ENCODE measurements around the gene MKNK2. TPM values are rescaled to one million over a fixed set of nuclear protein-coding genes. Genes with fewer than 3 reads are reported as not detected.

The MKNK2 gene
- polyA plus RNA-seq, 1 experiment: 31.1 TPM

GRCh38 chr19:2039959-2040646 is 10.9 kb downstream of the MKNK2 start:
- ChIA-PET POLR2A (no interaction called here), CTCF (interaction anchor here (0.6 to 1.1 kb wide), 2 partner anchors 31 to 111 kb away, joined by 3 read pairs; no protein-coding TSS in a partner anchor)
- Histone ChIP-seq H3K27ac (ENCODE audit: low read depth, low read length) (no peak overlapping the region), H3K9me3 (ENCODE audit: control insufficient read depth, insufficient read depth, low read length) (peaks cover 10% of the 10 kb centered on the region), H3K4me3 (ENCODE audit: low read depth, low read length) (no peak overlapping the region), H3K27me3 (ENCODE audit: control insufficient read depth, insufficient read depth, low read length) (no peaks in the 10 kb centered on the region)
- no peak for TF ChIP-seq CTCF (IDR thresholded peaks at IDR 0.05; ENCODE audit: low read depth, low read length)
- DNase-seq (ENCODE audit: low read depth, low spot score): no peak

GRCh38 chr19:2039089-2039958 is 11.7 kb downstream of the MKNK2 start:
- DNase-seq (ENCODE audit: low read depth, low spot score): no peak
- ChIA-PET POLR2A (interaction anchor here (0.8 kb wide), 1 partner anchor 12 kb away, joined by 3 read pairs; the partner anchor contains the start of gene MKNK2), CTCF (interaction anchor here (0.6 to 1.1 kb wide), 2 partner anchors 31 to 110 kb away, joined by 3 read pairs; no protein-coding TSS in a partner anchor)
- peaks cover 16% of the 10 kb centered on the region for H3K9me3 ChIP-seq (ENCODE audit: control insufficient read depth, insufficient read depth, low read length)
- TF ChIP-seq CTCF (IDR thresholded peaks at IDR 0.05; ENCODE audit: low read depth, low read length): no peak
- H3K4me3 ChIP-seq (ENCODE audit: low read depth, low read length): no peak overlapping the region
- H3K27me3 ChIP-seq (ENCODE audit: control insufficient read depth, insufficient read depth, low read length): no peaks in the 10 kb centered on the region
- H3K27ac ChIP-seq (ENCODE audit: low read depth, low read length): no peak overlapping the region

- Histone ChIP-seq H3K4me3 (ENCODE audit: low read depth, low read length) (no peak overlapping the region), H3K27me3 (ENCODE audit: control insufficient read depth, insufficient read depth, low read length) (no peaks in the 10 kb centered on the region), H3K9me3 (ENCODE audit: control insufficient read depth, insufficient read depth, low read length) (peaks cover 16% of the 10 kb centered on the region), H3K27ac (ENCODE audit: low read depth, low read length) (no peak overlapping the region)
- no peak for TF ChIP-seq CTCF (IDR thresholded peaks at IDR 0.05; ENCODE audit: low read depth, low read length)
- POLR2A ChIA-PET: interaction anchor here (0.8 kb wide), 1 partner anchor 13 kb away, joined by 3 read pairs; the partner anchor contains the start of gene MKNK2
- CTCF ChIA-PET: no interaction called here
- no peak for DNase-seq (ENCODE audit: low read depth, low spot score)
Measured at GRCh38 chr19:2038284-2039088, 12.6 kb downstream of the MKNK2 start.

- no peak overlapping the region for H3K27ac ChIP-seq (ENCODE audit: low read depth, low read length)
- no peak for TF ChIP-seq CTCF (IDR thresholded peaks at IDR 0.05; ENCODE audit: low read depth, low read length)
- POLR2A ChIA-PET: interaction anchor here (0.7 kb wide), 1 partner anchor 89 kb away, joined by 3 read pairs; no protein-coding TSS in a partner anchor
- H3K4me3 ChIP-seq (ENCODE audit: low read depth, low read length): no peak overlapping the region
- no peak for DNase-seq (ENCODE audit: low read depth, low spot score)
- H3K9me3 ChIP-seq (ENCODE audit: control insufficient read depth, insufficient read depth, low read length): peaks cover 16% of the 10 kb centered on the region
- CTCF ChIA-PET: no interaction called here
- no peaks in the 10 kb centered on the region for H3K27me3 ChIP-seq (ENCODE audit: control insufficient read depth, insufficient read depth, low read length)
Measured at GRCh38 chr19:2037651-2038255, 13.3 kb downstream of the MKNK2 start.
